Superior temporal gyrus (tissue), 1 donor: ENCODE data around the gene TBC1D10A.
A peak's percentile ranks its signal among the peaks of the same experiment; 100 is the strongest.

Experiments used
- DNase-seq: peaks from one replicate; pipeline ENCODE4 v3.0.0-alpha.2; 2016; ENCODE audit errors: extremely low spot score

TBC1D10A gene

GRCh38 chr22:30286331-30286730, 40.4 kb downstream of the TBC1D10A start:
- no peak for DNase-seq

DNA sequence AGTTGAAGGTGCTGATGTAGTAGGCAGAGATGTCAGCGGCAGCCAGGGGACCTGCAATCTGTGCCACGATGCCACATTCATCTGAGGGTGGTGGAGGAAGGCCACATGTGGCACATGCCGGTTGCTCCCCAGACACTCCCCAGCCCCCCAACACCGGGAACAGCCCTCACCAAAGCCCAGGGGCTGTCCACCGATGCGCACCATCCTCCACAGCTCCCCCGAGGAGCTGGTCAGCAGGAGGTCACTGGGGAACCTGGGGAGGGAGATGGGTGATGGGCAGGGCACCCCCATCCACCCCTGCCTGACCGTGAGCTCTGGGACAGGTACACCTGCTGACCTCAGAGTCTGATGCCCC, 40.9 kb downstream of the TBC1D10A start:
- no peak for DNase-seq

DNA sequence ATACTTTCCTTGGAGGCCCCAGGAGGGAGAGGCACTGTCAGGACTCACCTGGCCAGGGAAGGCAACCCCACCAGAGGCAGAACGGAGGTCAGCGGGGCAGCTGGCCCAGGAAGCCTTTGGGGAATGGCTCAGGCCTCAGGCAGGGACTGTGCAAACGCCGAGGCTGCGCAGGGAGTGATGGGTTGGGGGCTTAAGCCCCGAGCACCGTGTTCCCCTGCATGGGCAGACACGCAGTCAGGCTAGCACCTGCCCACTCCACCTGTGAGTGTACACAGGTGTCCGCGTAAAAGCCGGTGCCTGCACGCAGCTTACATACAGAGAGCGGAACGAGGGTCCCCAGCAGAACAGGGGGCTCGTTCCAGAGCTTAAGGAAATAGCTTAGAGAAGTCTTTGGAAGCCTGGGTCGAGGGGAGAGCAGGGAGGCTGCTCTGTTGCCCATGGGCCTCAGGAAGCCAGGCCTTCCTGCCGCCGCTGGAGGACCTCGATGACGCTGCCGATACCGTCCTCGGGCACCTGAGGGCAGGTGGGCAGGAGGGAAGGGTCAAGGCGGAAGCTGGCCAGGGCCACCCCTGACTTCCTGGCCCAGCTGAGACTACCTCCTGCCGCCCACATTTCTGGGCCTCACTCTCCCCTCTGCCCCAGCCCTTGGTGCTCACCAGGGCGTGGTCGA, 41.4 kb downstream of the TBC1D10A start:
- no peak for DNase-seq

DNA sequence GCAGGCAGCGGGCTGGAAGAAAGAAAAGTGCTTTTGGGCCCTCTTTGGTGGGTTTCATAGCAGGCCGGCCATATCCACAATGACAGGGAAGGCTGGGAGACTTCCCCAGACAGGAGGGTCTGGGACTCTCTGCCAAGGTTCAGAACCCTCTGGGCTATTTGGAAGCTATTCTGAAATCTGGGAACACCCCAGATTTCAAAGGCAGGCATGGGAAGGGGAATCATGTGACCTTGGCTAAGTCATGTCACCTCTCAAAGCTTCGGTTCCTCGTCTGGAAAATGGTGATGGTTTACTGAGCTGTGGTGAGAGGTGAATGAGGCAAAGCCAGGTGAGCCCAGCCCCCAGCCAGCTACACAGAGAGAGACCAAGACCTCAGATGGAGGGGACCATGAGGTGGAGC, 42.1 kb downstream of the TBC1D10A start:
- no peak for DNase-seq

GRCh38 chr22:30284172-30284571, 42.6 kb downstream of the TBC1D10A start:
- no peak for DNase-seq

DNA sequence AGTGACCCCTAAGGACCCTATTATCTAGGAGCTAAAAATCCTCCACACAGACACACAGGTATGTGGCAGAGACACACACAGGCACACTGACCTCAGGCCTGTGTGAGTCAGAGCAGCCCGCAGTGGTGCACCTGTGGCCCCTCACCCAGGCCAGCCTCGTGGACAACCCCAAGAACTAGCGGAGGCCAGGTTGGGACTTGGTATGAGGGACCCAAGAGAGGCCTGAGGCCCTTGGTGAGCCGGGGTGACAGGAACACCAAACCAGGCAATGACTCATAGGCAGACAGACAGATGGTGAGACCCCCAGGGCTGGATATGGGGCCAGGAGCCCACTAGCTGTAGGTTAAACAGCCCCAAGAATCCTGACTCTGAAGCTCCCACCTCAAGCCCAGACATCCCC, 43.4 kb downstream of the TBC1D10A start:
- no peak for DNase-seq

DNA sequence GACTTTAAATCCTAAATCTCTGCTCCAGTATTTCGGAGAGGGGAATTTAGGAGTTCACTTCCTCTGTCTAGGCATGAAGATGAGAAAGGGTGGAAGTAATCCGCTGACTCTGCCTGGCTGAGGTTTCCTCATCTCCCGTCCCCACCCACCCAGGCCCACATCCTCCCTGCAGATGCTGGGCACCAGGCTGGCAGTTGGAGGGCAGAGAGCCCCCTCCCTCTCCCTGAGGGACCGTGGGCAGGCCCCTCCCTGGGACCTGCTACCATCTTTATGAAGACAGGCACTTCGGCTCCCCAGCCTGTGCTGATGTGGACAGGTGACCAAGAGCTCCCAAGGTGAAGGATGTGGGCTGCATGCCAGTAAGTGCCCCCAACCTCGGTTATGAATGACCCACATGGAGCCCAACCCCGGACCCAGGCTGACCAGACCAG, 44.1 kb downstream of the TBC1D10A start:
- DNase-seq: no peak

GRCh38 chr22:30280505-30280904, 46.2 kb downstream of the TBC1D10A start:
- no peak for DNase-seq

GRCh38 chr22:30279932-30280331, 46.8 kb downstream of the TBC1D10A start:
- DNase-seq: no peak

- no peak for DNase-seq
Measured at GRCh38 chr22:30279046-30279788, 47.5 kb downstream of the TBC1D10A start.

- no peak for DNase-seq
Measured at GRCh38 chr22:30277547-30278344, 49.0 kb downstream of the TBC1D10A start.

GRCh38 chr22:30276039-30276438, 50.7 kb downstream of the TBC1D10A start:
- DNase-seq: no peak

DNA sequence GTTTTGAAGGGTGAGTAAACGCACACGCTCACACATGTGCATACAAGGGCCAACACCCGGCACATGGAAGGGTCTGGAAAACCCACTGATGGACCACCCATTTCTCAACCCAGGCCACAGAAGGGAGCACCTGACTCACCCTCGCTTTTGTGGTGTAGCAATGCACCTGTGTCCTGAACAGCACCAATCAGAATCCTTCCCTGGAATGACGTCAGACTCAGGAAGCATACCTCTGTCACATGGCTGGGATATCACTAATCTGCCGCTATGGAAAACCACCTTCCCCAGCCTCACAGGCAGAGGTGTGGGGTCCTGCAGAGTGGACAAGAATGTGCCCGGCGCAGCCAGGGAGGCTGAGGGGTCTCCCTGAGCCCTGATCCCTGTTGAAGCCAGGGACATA, 51.1 kb downstream of the TBC1D10A start:
- DNase-seq: no peak

GRCh38 chr22:30274437-30274812, 52.3 kb downstream of the TBC1D10A start:
- DNase-seq: no peak

DNA sequence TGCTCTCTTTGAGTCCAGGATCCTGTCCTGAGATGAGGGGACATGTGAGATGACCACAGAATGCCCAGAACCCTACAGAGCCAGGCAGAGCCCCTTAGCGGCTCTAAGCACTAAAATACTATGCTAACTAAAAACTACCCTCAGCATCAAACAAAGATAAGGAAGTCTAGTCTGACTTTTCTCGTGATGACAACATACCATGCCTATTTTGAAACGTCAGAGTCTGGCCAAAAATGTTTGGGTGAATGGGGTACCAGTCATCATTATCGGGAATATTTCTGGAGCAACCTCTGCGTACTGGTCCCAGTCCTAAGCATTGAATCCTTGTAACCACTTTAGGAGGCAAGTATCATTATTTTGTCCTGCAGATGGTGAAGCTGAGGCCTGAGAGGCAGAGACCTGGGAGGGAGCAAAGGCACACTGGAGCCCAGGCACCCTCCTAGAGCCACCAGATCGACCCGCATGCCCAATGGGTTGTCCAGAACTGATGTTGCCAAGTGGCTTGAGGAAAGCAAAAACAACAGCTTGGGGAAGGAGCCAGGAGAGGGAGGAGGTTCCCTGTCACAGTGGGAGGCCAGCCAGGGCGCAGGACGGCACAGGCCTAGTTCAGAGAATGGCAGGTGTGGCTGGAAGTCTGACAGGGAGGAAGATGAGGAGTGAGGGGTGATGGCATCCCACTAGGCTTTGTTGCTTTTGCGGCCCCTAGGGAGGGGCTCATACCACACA, 52.9 kb downstream of the TBC1D10A start:
- DNase-seq: no peak

DNA sequence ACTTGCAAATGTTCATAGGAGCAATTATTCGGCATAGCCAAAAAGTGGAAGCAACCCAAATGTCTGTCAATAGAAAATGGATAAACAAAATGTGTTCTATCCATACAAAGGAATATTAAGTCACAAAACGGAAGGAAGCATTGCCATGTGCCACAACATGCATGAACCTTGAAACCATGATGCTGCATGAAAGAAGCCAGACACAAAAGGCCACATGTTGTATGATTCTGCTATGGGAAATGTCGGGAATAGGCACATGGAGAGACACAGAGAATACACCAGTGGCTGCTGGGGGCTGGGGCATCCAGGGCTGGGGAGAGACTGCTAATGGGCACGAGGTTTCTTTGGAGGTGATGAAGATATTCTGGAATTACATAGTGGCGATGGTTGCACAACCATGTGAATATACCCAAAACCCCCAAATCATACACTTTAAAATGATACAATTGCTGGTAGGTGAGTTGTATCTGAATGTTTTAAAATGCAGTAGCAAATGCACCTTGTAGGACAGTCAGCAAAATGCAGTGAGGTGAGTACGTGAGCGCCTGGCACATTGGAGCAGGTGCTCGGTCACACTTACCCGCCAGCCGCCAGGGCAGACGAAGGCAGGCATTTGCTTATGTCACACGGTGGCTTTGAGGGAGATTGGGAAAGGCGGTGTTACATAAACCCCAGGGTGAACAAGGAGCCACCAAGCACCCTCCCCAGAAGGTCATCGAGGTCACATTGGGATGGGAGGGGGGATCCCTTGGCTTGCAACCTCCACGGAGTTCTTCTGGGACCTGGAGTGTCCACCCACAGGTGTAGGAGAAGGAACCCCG, 53.8 kb downstream of the TBC1D10A start:
- no peak for DNase-seq

GRCh38 chr22:30270832-30271231, 55.9 kb downstream of the TBC1D10A start:
- peak; percentile 29 for DNase-seq

- DNase-seq: no peak
Measured at GRCh38 chr22:30268331-30268730, 58.4 kb downstream of the TBC1D10A start.

DNA sequence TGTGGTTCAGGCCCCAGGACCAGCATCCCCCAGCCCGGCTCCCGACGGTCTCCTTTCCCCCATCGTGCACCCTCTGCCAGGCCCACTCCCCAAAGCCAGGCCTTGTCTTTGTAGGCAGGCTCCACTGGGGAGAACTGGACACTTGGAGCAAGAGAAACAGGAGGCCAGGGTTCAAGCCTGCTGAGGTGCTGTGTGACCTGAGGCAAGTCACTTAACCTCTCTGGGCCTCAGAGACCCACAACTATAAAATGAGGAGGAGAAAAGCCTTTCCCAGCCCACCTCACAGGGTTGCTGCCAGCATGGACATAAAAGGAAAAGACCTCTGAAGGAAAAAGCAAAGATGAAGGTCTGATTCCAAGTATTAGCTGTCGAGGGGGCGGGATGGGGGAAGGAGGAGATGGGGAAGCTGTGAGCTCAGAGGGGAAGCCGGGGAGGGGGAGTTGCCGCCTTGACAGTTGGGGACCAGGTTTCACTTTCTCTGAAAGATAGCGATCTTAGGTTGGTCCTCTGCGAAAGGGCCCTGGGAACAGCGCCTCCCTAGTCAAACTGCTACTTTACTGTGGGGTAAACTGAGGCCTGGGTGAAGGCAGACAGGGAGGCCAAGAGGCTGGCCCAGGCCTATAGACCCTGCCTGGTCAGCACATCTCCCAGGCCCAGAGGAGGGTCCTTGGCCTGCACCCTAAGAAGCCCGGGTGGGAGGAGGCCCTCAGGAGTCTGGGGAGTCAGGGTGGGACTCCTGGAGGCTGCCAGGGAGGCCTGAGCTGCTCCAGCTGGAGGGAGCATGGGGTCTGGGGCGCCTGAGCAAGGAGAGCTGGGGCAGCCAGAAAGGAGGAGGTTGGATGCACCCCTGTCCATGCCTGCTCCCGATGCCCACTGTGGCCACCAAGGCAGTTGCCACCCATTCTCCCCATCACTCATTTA, 59.1 kb downstream of the TBC1D10A start:
- DNase-seq: no peak
